Right ventricle myocardium inferior (tissue), 1 donor: ENCODE data around the gene PACS1. TPM values are rescaled to one million over a fixed set of nuclear protein-coding genes. Genes with fewer than 3 reads are reported as not detected.

Source experiments
- total RNA-seq: library from RNA; stranded (reverse); fragmentation: NEBNext Ultra II Directional; extraction: Animal tissue kit (Norgen Biotek cat#: 25700); gene quantifications from one replicate; pipeline ENCODE4 v1.2.1, GENCODE V29; 2021
- donor health status: DM: no; HTN: yes; CAD: no; lungs with severe emphysema.

PACS1 gene
- total RNA-seq, 1 donor from 2014 or later: 50.7 TPM

Other genes with a start within 250 kb of the PACS1 start
- gene SNX32, start 236.3 kb upstream of the PACS1 start, total RNA-seq: not detected
- gene CFL1, start 212.1 kb upstream of the PACS1 start, total RNA-seq: 386 TPM
- gene MUS81, start 209.8 kb upstream of the PACS1 start, total RNA-seq: 35.5 TPM
- gene EFEMP2, start 197.5 kb upstream of the PACS1 start, total RNA-seq: 83.1 TPM
- gene CTSW, start 190.4 kb upstream of the PACS1 start, total RNA-seq: 1.1 TPM
- 44.7 TPM for gene FIBP, start 181.8 kb upstream of the PACS1 start, total RNA-seq
- 29.6 TPM for gene CCDC85B, start 179.6 kb upstream of the PACS1 start, total RNA-seq
- 0.27 TPM for gene FOSL1, start 169.9 kb upstream of the PACS1 start, total RNA-seq
- gene C11orf68, start 151.2 kb upstream of the PACS1 start, total RNA-seq: 38.5 TPM
- 110 TPM for gene DRAP1, start 150.8 kb upstream of the PACS1 start, total RNA-seq
- not detected for gene TSGA10IP, start 124.8 kb upstream of the PACS1 start, total RNA-seq
- 29.9 TPM for gene SART1, start 108.5 kb upstream of the PACS1 start, total RNA-seq
- 18.0 TPM for gene EIF1AD, start 68.1 kb upstream of the PACS1 start, total RNA-seq
- gene BANF1, start 67.8 kb upstream of the PACS1 start, total RNA-seq: 248 TPM
- gene CST6, start 58.3 kb upstream of the PACS1 start, total RNA-seq: not detected
- gene CATSPER1, start 43.8 kb upstream of the PACS1 start, total RNA-seq: not detected
- 1.5 TPM for gene GAL3ST3, start 21.1 kb upstream of the PACS1 start, total RNA-seq
- 71.8 TPM for gene SF3B2, start 17.9 kb upstream of the PACS1 start, total RNA-seq
- 35.3 TPM for gene KLC2, start 187.4 kb downstream of the PACS1 start, total RNA-seq
- 125 TPM for gene RAB1B, start 198.4 kb downstream of the PACS1 start, total RNA-seq
- not detected for gene CNIH2, start 207.9 kb downstream of the PACS1 start, total RNA-seq
- gene YIF1A, start 218.9 kb downstream of the PACS1 start, total RNA-seq: 48.7 TPM
- gene TMEM151A, start 221.6 kb downstream of the PACS1 start, total RNA-seq: 0.14 TPM
- 26.7 TPM for gene CD248, start 246.8 kb downstream of the PACS1 start, total RNA-seq